Tibial artery (tissue), 4 donors: ENCODE data around the gene ZNF462.

Source experiments
- DNase-seq, 2 donors: peaks; one replicate each; pipeline ENCODE4 v3.0.0-alpha.2; 2019
- H3K27ac ChIP-seq, 2 donors: fragments of 200-600 bp; sonication (generic) in 1 of 2; 1 replicate in 1 of 2; 2 replicates in 1 of 2; pipeline ENCODE4 v1.5.1; 2018 to 2019; ENCODE audit warnings: mild to moderate bottlenecking in 1 of 2
- H3K27me3 ChIP-seq, 2 donors: fragments of 200-600 bp; sonication (generic) in 1 of 2; one replicate each; pipeline versions ENCODE4 v1.5.1 to v1.6.0; 2016 to 2019
- H3K36me3 ChIP-seq, 3 donors: fragments of 200-600 bp; sonication (generic) in 2 of 3; one replicate each; pipeline ENCODE4 v1.5.1; 2016 to 2019; ENCODE audit warnings: mild to moderate bottlenecking in 2 of 3
- H3K4me1 ChIP-seq, 4 donors: fragments of 200-600 bp; sonication (generic) in 2 of 4; 1 replicate in 3 of 4; 2 replicates in 1 of 4; pipeline ENCODE4 v1.5.1; 2016 to 2019
- H3K4me3 ChIP-seq, 2 donors: fragments of 200-600 bp; sonication (generic) in 1 of 2; 1 replicate in 1 of 2; 2 replicates in 1 of 2; pipeline ENCODE4 v1.5.1; 2018 to 2019; ENCODE audit warnings: mild to moderate bottlenecking in 2 of 2
- H3K9me3 ChIP-seq, 3 donors: fragments of 200-600 bp; sonication (generic) in 1 of 3; one replicate each; pipeline ENCODE4 v1.5.1; 2016 to 2019
- intact Hi-C: fragments of 100-400 bp; cut with DNase I; formaldehyde crosslinking; loops from one replicate; pipeline ENCODE4 v1.15.0; 2023; ENCODE audit warnings: low total_unique reads
- TF ChIP-seq, protein P1 (sequence below), 2 experiments: fragments of 200-600 bp in 1 of 2; fragments of 450-650 bp in 1 of 2; IDR thresholded peaks; one replicate each; pipeline ENCODE4 v1.5.1; 2017 to 2019; ENCODE audit warnings: antibody characterized with exemption in 2 of 2, mild to moderate bottlenecking in 1 of 2, moderate library complexity in 1 of 2

The ZNF462 gene

DNA sequence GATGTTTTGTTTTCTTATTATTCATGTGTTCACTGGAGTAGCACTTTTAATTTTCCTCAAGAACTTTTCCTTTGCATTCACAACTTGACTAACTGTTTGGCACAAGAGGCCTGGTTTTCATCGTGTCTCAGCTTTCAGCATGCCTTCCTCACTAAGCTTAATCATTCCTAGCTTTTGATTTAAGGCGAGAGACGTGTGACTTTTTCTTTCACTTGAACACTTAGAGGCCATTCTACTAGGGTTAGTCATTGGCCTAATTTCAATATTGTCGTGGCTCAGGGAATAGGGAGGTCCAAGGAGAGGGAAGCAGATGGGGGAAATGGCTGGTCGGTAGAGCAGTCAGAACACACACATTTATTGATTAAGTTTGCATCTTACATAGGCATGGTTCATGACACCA lies 94.0 kb downstream of the ZNF462 start:
- no peaks in the 10 kb centered on the region for H3K36me3 ChIP-seq
- no peaks in the 10 kb centered on the region for H3K9me3 ChIP-seq
- no peaks in the 10 kb centered on the region for H3K27me3 ChIP-seq
- intact Hi-C loops = no loop called here
- no peak overlapping the region for H3K27ac ChIP-seq
- DNase-seq = no peak
- no peaks in the 10 kb centered on the region for H3K4me1 ChIP-seq
- TF ChIP-seq, protein P1, sequence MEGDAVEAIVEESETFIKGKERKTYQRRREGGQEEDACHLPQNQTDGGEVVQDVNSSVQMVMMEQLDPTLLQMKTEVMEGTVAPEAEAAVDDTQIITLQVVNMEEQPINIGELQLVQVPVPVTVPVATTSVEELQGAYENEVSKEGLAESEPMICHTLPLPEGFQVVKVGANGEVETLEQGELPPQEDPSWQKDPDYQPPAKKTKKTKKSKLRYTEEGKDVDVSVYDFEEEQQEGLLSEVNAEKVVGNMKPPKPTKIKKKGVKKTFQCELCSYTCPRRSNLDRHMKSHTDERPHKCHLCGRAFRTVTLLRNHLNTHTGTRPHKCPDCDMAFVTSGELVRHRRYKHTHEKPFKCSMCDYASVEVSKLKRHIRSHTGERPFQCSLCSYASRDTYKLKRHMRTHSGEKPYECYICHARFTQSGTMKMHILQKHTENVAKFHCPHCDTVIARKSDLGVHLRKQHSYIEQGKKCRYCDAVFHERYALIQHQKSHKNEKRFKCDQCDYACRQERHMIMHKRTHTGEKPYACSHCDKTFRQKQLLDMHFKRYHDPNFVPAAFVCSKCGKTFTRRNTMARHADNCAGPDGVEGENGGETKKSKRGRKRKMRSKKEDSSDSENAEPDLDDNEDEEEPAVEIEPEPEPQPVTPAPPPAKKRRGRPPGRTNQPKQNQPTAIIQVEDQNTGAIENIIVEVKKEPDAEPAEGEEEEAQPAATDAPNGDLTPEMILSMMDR (IDR thresholded peaks at IDR 0.05) = no peak
- H3K4me3 ChIP-seq = no peak overlapping the region

GRCh38 chr9:106958955-106959657 lies 96.1 kb downstream of the ZNF462 start:
- no peak for DNase-seq
- intact Hi-C loops = no loop called here

GRCh38 chr9:106960258-106960657 lies 97.3 kb downstream of the ZNF462 start:
- no peak for DNase-seq
- intact Hi-C loops = no loop called here
- Histone ChIP-seq H3K27me3 (no peaks in the 10 kb centered on the region), H3K36me3 (no peaks in the 10 kb centered on the region), H3K4me1 (no peaks in the 10 kb centered on the region), H3K27ac (no peak overlapping the region), H3K9me3 (no peaks in the 10 kb centered on the region), H3K4me3 (no peak overlapping the region)
- TF ChIP-seq, protein P1 (IDR thresholded peaks at IDR 0.05) = no peak

More at GRCh38 chr9:106958955-106959657, 96.1 kb downstream of the ZNF462 start:
- no peaks in the 10 kb centered on the region for H3K9me3 ChIP-seq
- H3K27ac ChIP-seq = no peak overlapping the region
- H3K4me1 ChIP-seq = no peaks in the 10 kb centered on the region
- no peaks in the 10 kb centered on the region for H3K27me3 ChIP-seq
- H3K4me3 ChIP-seq = no peak overlapping the region
- TF ChIP-seq, protein P1 (IDR thresholded peaks at IDR 0.05) = no peak
- H3K36me3 ChIP-seq = no peaks in the 10 kb centered on the region

DNA sequence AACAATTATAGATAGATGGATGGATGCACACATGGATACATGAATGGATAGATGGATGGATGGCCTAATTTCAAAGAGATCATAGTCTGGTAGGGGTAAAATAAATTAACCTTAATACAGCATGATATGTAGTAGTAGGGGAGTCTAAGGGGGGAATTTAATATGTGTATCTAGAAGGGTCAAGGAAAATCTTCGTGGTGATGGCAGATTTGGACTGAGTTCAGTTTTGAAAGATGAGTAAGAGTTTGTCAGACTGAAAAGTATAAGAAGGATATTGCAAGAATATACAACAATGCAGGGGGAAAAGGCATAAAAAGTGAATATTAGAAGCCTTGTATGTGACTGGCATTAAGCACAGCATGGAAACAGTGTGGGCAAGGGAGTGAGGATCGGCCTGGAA lies 98.7 kb downstream of the ZNF462 start:
- TF ChIP-seq, protein P1 (IDR thresholded peaks at IDR 0.05) = no peak
- intact Hi-C loops = no loop called here

DNA sequence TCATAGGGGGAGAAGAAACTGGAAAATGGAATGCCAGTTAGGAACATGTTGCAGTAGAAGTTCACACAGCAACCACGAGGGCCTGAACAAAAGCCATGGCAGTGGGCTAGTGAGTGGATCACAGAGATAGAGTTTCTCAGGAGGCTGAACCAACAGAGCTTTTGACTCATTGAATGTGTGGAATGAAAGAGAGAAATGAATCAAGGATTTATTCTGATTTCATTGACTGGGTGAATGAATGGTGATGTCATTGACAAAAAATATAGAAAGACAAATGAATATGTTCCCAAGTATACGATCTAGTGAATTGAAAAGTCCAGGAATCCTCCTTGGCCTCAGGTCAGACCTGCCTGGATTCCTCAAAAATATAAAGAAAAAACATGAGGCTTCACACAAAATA lies 99.2 kb downstream of the ZNF462 start:
- TF ChIP-seq, protein P1 (IDR thresholded peaks at IDR 0.05) = no peak
- Histone ChIP-seq H3K4me1 (no peaks in the 10 kb centered on the region), H3K36me3 (no peaks in the 10 kb centered on the region), H3K9me3 (no peaks in the 10 kb centered on the region), H3K4me3 (no peak overlapping the region), H3K27ac (no peak overlapping the region), H3K27me3 (no peaks in the 10 kb centered on the region)
- DNase-seq = no peak
- intact Hi-C loops = no loop called here

More for the DNA sequence above, 98.7 kb downstream of the ZNF462 start:
- no peak for DNase-seq
- no peaks in the 10 kb centered on the region for H3K4me1 ChIP-seq
- no peaks in the 10 kb centered on the region for H3K27me3 ChIP-seq
- no peak overlapping the region for H3K27ac ChIP-seq
- no peak overlapping the region for H3K4me3 ChIP-seq
- H3K36me3 ChIP-seq = no peaks in the 10 kb centered on the region
- H3K9me3 ChIP-seq = no peaks in the 10 kb centered on the region
